Gastroesophageal sphincter (tissue), 3 donors: ENCODE data around the gene ASB2.

Source experiments
- CTCF ChIP-seq, 4 experiments: fragments of 200-600 bp in 2 of 4; fragments of 450-650 bp in 2 of 4; sonication (generic) in 1 of 4; IDR thresholded peaks; one replicate each; pipeline ENCODE4 v1.5.1; 2017 to 2019; ENCODE audit warnings: antibody characterized with exemption in 4 of 4, mild to moderate bottlenecking in 2 of 4, moderate library complexity in 2 of 4
- POLR2A ChIP-seq, 2 donors: fragments of 450-650 bp; IDR thresholded peaks; one replicate each; pipeline ENCODE4 v1.6.1; 2017; ENCODE audit warnings: antibody characterized with exemption in 2 of 2, mild to moderate bottlenecking in 2 of 2, moderate library complexity in 1 of 2
- POLR2AphosphoS5 ChIP-seq: sonication (generic); formaldehyde crosslinking; IDR thresholded peaks from one replicate; pipeline ENCODE4 v1.6.1; 2017; ENCODE audit warnings: antibody characterized with exemption

- no peak for TF ChIP-seq POLR2AphosphoS5
- no peak for TF ChIP-seq POLR2A (IDR thresholded peaks at IDR 0.05)
- TF ChIP-seq CTCF (IDR thresholded peaks at IDR 0.05): no peak
Measured at GRCh38 chr14:93991212-93991611, 14.8 kb upstream of the ASB2 start.
